ENCODE results near the gene FXYD5.
"Not testable (repeated sequence)": the region's sequence is repeated elsewhere in the genome, so short reads cannot be mapped to it uniquely, and the experiment has no call there.

Gene FXYD5

GRCh38 chr19:35125749-35126623, 28.5 kb upstream of the FXYD5 start:
- DNase-seq (ENCODE audit: low read depth): no peak
- H3K4me3 ChIP-seq (replicated peaks; ENCODE audit: low read depth, low read length): no peak overlapping the region
- no peak for TF ChIP-seq CTCF (IDR thresholded peaks at IDR 0.05; ENCODE audit: low read length, missing control alignments)

GRCh38 chr19:35126624-35126959, 27.9 kb upstream of the FXYD5 start:
- DNase-seq (ENCODE audit: low read depth): no peak
- no peak overlapping the region for H3K4me3 ChIP-seq (replicated peaks; ENCODE audit: low read depth, low read length)
- TF ChIP-seq CTCF (IDR thresholded peaks at IDR 0.05; ENCODE audit: low read length, missing control alignments): no peak

- no peak for DNase-seq (ENCODE audit: low read depth)
- H3K4me3 ChIP-seq (replicated peaks; ENCODE audit: low read depth, low read length): no peak overlapping the region
- TF ChIP-seq CTCF (IDR thresholded peaks at IDR 0.05; ENCODE audit: low read length, missing control alignments): no peak
Observed at GRCh38 chr19:35127871-35128270, 26.7 kb upstream of the FXYD5 start.

GRCh38 chr19:35128398-35129057, 26.0 kb upstream of the FXYD5 start:
- DNase-seq (ENCODE audit: low read depth): no peak
- TF ChIP-seq CTCF (IDR thresholded peaks at IDR 0.05; ENCODE audit: low read length, missing control alignments): no peak
- H3K4me3 ChIP-seq (replicated peaks; ENCODE audit: low read depth, low read length): no peak overlapping the region

- not testable (repeated sequence) for DNase-seq (ENCODE audit: low read depth); H3K4me3 ChIP-seq (replicated peaks; ENCODE audit: low read depth, low read length)
Observed at GRCh38 chr19:35129724-35130274, 24.7 kb upstream of the FXYD5 start.

- TF ChIP-seq CTCF (IDR thresholded peaks at IDR 0.05; ENCODE audit: low read length, missing control alignments): no peak
- DNase-seq (ENCODE audit: low read depth): no peak
- no peak overlapping the region for H3K4me3 ChIP-seq (replicated peaks; ENCODE audit: low read depth, low read length)
Observed at GRCh38 chr19:35130761-35131720, 23.5 kb upstream of the FXYD5 start.
